ENCODE measurements around the gene SMARCAL1. TPM values are rescaled to one million over a fixed set of nuclear protein-coding genes. Genes with fewer than 3 reads are reported as not detected.

SMARCAL1 gene
- polyA plus RNA-seq, 1 experiment: 28.6 TPM

DNA sequence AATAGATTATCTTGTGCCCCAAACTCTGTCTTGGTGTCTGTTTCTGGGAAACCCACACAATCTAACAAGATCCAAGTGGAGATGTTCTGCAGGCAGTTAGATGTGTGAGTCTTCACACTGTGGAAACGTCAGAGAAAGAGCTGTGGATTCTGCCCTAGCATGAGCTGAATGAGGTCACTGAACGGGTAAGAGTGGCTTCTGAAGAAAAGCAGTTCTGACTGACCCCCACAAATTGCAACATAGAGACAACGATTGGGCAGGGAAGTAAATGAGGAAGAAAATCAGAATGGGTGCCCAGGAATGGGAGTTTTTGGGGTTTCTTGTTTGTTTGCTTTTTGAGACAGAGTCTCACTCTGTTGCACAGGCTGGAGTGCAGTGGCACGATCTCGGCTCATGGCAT, 73.5 kb downstream of the SMARCAL1 start:
- Histone ChIP-seq H3K27me3 (ENCODE audit: control insufficient read depth, insufficient read depth, low read length) (no peaks in the 10 kb centered on the region), H3K4me3 (ENCODE audit: low read depth, low read length) (no peak overlapping the region), H3K27ac (ENCODE audit: low read depth, low read length) (no peak overlapping the region), H3K9me3 (ENCODE audit: control insufficient read depth, insufficient read depth, low read length) (no peaks in the 10 kb centered on the region)
- POLR2A ChIA-PET: no interaction called here
- TF ChIP-seq CTCF (IDR thresholded peaks at IDR 0.05; ENCODE audit: low read depth, low read length): no peak
- CTCF ChIA-PET: no interaction called here
- DNase-seq (ENCODE audit: low read depth, low spot score): no peak

- DNase-seq (ENCODE audit: low read depth, low spot score): no peak
- POLR2A ChIA-PET: no interaction called here
- TF ChIP-seq CTCF (IDR thresholded peaks at IDR 0.05; ENCODE audit: low read depth, low read length): no peak
- Histone ChIP-seq H3K4me3 (ENCODE audit: low read depth, low read length) (no peak overlapping the region), H3K9me3 (ENCODE audit: control insufficient read depth, insufficient read depth, low read length) (no peaks in the 10 kb centered on the region), H3K27me3 (ENCODE audit: control insufficient read depth, insufficient read depth, low read length) (no peaks in the 10 kb centered on the region), H3K27ac (ENCODE audit: low read depth, low read length) (no peak overlapping the region)
- CTCF ChIA-PET: no interaction called here
Observed at GRCh38 chr2:216486271-216486670, 74.0 kb downstream of the SMARCAL1 start.

DNA sequence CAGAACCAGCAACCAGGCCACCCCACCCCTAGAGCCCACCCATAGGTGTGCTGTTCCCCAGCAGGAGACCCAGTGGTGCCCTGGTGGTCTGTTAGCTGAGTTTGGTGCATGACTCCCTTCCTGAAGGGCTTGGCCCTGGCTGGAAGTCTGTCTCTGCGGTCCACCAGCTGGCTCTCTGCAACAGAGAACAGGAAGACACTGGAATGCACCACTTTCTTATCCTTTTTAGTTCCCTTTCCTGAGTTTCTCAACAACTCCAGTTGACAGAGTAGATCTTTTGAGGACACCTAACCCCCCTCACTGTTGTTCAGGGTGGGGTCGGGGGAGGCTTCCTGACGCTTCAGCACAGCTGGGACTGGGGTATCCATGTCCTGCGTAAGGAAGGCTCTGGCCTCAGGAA, 74.4 kb downstream of the SMARCAL1 start:
- TF ChIP-seq CTCF (IDR thresholded peaks at IDR 0.05; ENCODE audit: low read depth, low read length): no peak
- Histone ChIP-seq H3K9me3 (ENCODE audit: control insufficient read depth, insufficient read depth, low read length) (no peaks in the 10 kb centered on the region), H3K27ac (ENCODE audit: low read depth, low read length) (no peak overlapping the region), H3K4me3 (ENCODE audit: low read depth, low read length) (no peak overlapping the region), H3K27me3 (ENCODE audit: control insufficient read depth, insufficient read depth, low read length) (no peaks in the 10 kb centered on the region)
- CTCF ChIA-PET: no interaction called here
- POLR2A ChIA-PET: no interaction called here
- DNase-seq (ENCODE audit: low read depth, low spot score): no peak

DNA sequence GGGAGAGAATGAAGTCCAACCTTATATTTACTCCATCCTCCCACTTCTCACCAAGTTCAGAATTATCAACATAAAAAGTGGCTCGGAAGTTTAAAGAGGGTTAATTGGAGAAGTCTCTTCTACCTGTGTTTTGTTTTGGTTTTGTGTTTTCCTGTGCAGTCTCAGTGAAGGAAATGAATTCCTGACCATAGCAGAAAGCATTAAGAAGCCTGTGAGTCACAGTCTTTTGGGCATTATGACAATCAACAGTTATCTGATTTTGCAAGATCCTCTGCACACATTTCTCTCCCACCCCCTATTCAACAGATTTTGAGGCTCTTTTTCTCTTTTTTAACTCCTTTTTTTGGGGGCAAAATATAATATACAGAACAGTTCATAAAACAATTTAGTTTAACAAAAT, 77.8 kb downstream of the SMARCAL1 start:
- ChIA-PET CTCF (no interaction called here), POLR2A (interaction anchor here (0.6 to 1.0 kb wide), 2 partner anchors 9 to 294 kb away, joined by 3 read pairs; partner anchors contain the start of gene RPL37A)
- Histone ChIP-seq H3K9me3 (ENCODE audit: control insufficient read depth, insufficient read depth, low read length) (no peaks in the 10 kb centered on the region), H3K27ac (ENCODE audit: low read depth, low read length) (no peak overlapping the region), H3K27me3 (ENCODE audit: control insufficient read depth, insufficient read depth, low read length) (no peaks in the 10 kb centered on the region), H3K4me3 (ENCODE audit: low read depth, low read length) (no peak overlapping the region)
- TF ChIP-seq CTCF (IDR thresholded peaks at IDR 0.05; ENCODE audit: low read depth, low read length): no peak
- DNase-seq (ENCODE audit: low read depth, low spot score): peak; percentile 26

- Histone ChIP-seq H3K4me3 (ENCODE audit: low read depth, low read length) (no peak overlapping the region), H3K9me3 (ENCODE audit: control insufficient read depth, insufficient read depth, low read length) (no peaks in the 10 kb centered on the region), H3K27me3 (ENCODE audit: control insufficient read depth, insufficient read depth, low read length) (no peaks in the 10 kb centered on the region), H3K27ac (ENCODE audit: low read depth, low read length) (no peak overlapping the region)
- no peak for DNase-seq (ENCODE audit: low read depth, low spot score)
- POLR2A ChIA-PET: no interaction called here
- CTCF ChIA-PET: interaction anchor here (1.0 kb wide), 1 partner anchor 270 kb away, joined by 3 read pairs; no protein-coding TSS in a partner anchor
- TF ChIP-seq CTCF (IDR thresholded peaks at IDR 0.05; ENCODE audit: low read depth, low read length): no peak
Observed at GRCh38 chr2:216491793-216492596, 79.7 kb downstream of the SMARCAL1 start.

All from AG04450 (cell line).